OCI-LY3 (cell line): ENCODE measurements around the gene TNF.

ENCODE experiments used
- H2AFZ ChIP-seq: fragments of 200-600, 300-600 bp; shearing (Covaris generic); 2 replicates; pipeline ENCODE4 v1.6.0; 2014; ENCODE audit warnings: antibody characterized with exemption, low read depth, low read length
- H3K27ac ChIP-seq: fragments of 200-600, 300-600 bp; sonication (generic); 2 replicates; pipeline ENCODE4 v1.5.1; 2014; ENCODE audit warnings: mild to moderate bottlenecking, low read length, moderate library complexity, mixed read lengths
- H3K27me3 ChIP-seq: fragments of 200-600, 300-600 bp; sonication (generic); 2 replicates; pipeline ENCODE4 v1.6.1; 2014; ENCODE audit warnings: low read depth, low read length, mixed read lengths
- H3K36me3 ChIP-seq: fragments of 200-600, 300-600 bp; sonication (generic); replicated peaks from 2 replicates; pipeline ENCODE3; 2014; ENCODE audit warnings: low read depth, low read length, mixed read lengths
- H3K4me1 ChIP-seq: fragments of 300-600, 200-600 bp; sonication (generic); 2 replicates; pipeline ENCODE4 v1.6.1; 2014; ENCODE audit warnings: low read length, mixed read lengths
- H3K4me2 ChIP-seq: fragments of 200-600, 300-600 bp; sonication (generic); 2 replicates; pipeline ENCODE4 v1.6.1; 2014; ENCODE audit warnings: low read length, mixed read lengths
- H3K4me3 ChIP-seq: fragments of 300-600, 200-600 bp; sonication (generic); 2 replicates; pipeline ENCODE4 v1.5.1; 2014; ENCODE audit warnings: antibody characterized with exemption, mild to moderate bottlenecking, low read length, moderate library complexity
- H3K79me2 ChIP-seq: fragments of 300-600, 200-600 bp; shearing (Covaris generic); 2 replicates; pipeline ENCODE4 v1.6.1; 2014; ENCODE audit warnings: mild to moderate bottlenecking, low read length, mixed read lengths
- H3K9ac ChIP-seq: fragments of 300-600, 200-600 bp; shearing (Covaris generic); 2 replicates; pipeline ENCODE4 v1.6.0; 2014; ENCODE audit warnings: mild to moderate bottlenecking, low read length, moderate library complexity
- H3K9me3 ChIP-seq: fragments of 200-600, 300-600 bp; shearing (Covaris generic); 2 replicates; pipeline ENCODE4 v1.6.1; 2014; ENCODE audit warnings: low read length, mixed read lengths; ENCODE audit not compliant: insufficient read depth
- H4K20me1 ChIP-seq: fragments of 200-600, 300-600 bp; sonication (generic); 2 replicates; pipeline ENCODE4 v1.6.1; 2016; ENCODE audit warnings: low read length, mixed read lengths; ENCODE audit not compliant: insufficient read depth
- CTCF ChIP-seq: fragments of 200-600, 300-600 bp; sonication (generic); IDR thresholded peaks from 2 replicates; pipeline ENCODE4 v1.5.1; 2014; ENCODE audit warnings: antibody characterized with exemption, low read length, low read depth
- EZH2phosphoT487 ChIP-seq: fragments of 200-600 bp; shearing (Covaris generic); IDR thresholded peaks from 2 replicates; pipeline ENCODE4 v1.6.1; 2018; ENCODE audit warnings: antibody characterized with exemption, mixed run types, low read depth

Gene TNF

GRCh38 chr6:31532644-31533454 lies 42.5 kb upstream of the TNF start:
- H2AFZ ChIP-seq = no peak overlapping the region

GRCh38 chr6:31533455-31533841 lies 41.9 kb upstream of the TNF start:
- no peaks in the 10 kb centered on the region for H3K9me3 ChIP-seq
- H3K36me3 ChIP-seq = peaks cover 47% of the 10 kb centered on the region
- TF ChIP-seq CTCF = no peak
- H3K4me2 ChIP-seq = no peak overlapping the region
- H3K79me2 ChIP-seq = peaks cover 38% of the 10 kb centered on the region
- peaks cover 49% of the 10 kb centered on the region for H4K20me1 ChIP-seq
- H3K27me3 ChIP-seq = no peaks in the 10 kb centered on the region
- H3K4me1 ChIP-seq = no peaks in the 10 kb centered on the region
- no peak overlapping the region for H2AFZ ChIP-seq
- H3K4me3 ChIP-seq = no peak overlapping the region
- no peak overlapping the region for H3K27ac ChIP-seq
- no peak overlapping the region for H3K9ac ChIP-seq

More at GRCh38 chr6:31532644-31533454, 42.5 kb upstream of the TNF start:
- Histone ChIP-seq H3K9me3 (no peaks in the 10 kb centered on the region), H3K36me3 (peaks cover 46% of the 10 kb centered on the region), H3K9ac (no peak overlapping the region), H3K4me1 (no peaks in the 10 kb centered on the region), H4K20me1 (peaks cover 46% of the 10 kb centered on the region), H3K27ac (no peak overlapping the region), H3K4me3 (no peak overlapping the region), H3K4me2 (no peak overlapping the region), H3K27me3 (no peaks in the 10 kb centered on the region), H3K79me2 (peaks cover 32% of the 10 kb centered on the region)
- no peak for TF ChIP-seq EZH2phosphoT487
- TF ChIP-seq CTCF = no peak

- Histone ChIP-seq H3K4me2 (no peak overlapping the region), H3K36me3 (peaks cover 52% of the 10 kb centered on the region), H3K4me3 (no peak overlapping the region), H3K27ac (no peak overlapping the region), H4K20me1 (peaks cover 54% of the 10 kb centered on the region), H3K27me3 (no peaks in the 10 kb centered on the region), H2AFZ (no peak overlapping the region), H3K79me2 (peaks cover 43% of the 10 kb centered on the region), H3K9ac (no peak overlapping the region), H3K4me1 (peaks cover 1% of the 10 kb centered on the region), H3K9me3 (no peaks in the 10 kb centered on the region)
- no peak for TF ChIP-seq EZH2phosphoT487
- no peak for TF ChIP-seq CTCF
These were observed 41.4 kb upstream of the TNF start for GRCh38 chr6:31534011-31534410.

GRCh38 chr6:31534521-31535040 lies 40.8 kb upstream of the TNF start:
- H3K4me1 ChIP-seq = peaks cover 7% of the 10 kb centered on the region
- TF ChIP-seq CTCF (no peak), EZH2phosphoT487 (no peak)
- H3K9me3 ChIP-seq = no peaks in the 10 kb centered on the region
- no peak overlapping the region for H3K4me2 ChIP-seq
- H3K27ac ChIP-seq = no peak overlapping the region
- peaks cover 49% of the 10 kb centered on the region for H3K79me2 ChIP-seq
- H4K20me1 ChIP-seq = peaks cover 57% of the 10 kb centered on the region
- H2AFZ ChIP-seq = no peak overlapping the region
- H3K9ac ChIP-seq = no peak overlapping the region
- H3K36me3 ChIP-seq = peaks cover 58% of the 10 kb centered on the region
- H3K27me3 ChIP-seq = no peaks in the 10 kb centered on the region
- H3K4me3 ChIP-seq = no peak overlapping the region
